Activated CD8-positive, alpha-beta T cell treated with anti-CD3 and anti-CD28 coated beads for 36 hours (primary cell): ENCODE data around the gene MREG. TPM values are rescaled to one million over a fixed set of nuclear protein-coding genes. Genes with fewer than 3 reads are reported as not detected.

Experiments
- ATAC-seq: fragments of 200-7000 bp; cut with Tn5 transposase; one replicate; pipeline ENCODE4 v1.10.0; 2021; ENCODE audit warnings: mild to moderate bottlenecking, moderate library complexity
- CTCF ChIA-PET: fragments of 350-600 bp; sonication (Branson Sonifier 250); formaldehyde crosslinking; loops from one replicate; lab custom pipeline; 2021; ENCODE audit warnings: antibody characterized with exemption; lab: Charles Lee
- POLR2A ChIA-PET: fragments of 350-600 bp; sonication (Branson Sonifier 250); formaldehyde crosslinking; loops from one replicate; lab custom pipeline; 2021; ENCODE audit warnings: antibody characterized with exemption; lab: Charles Lee
- DNase-seq: peaks from one replicate; pipeline ENCODE4 v3.0.0-alpha.2; 2020
- H3K27ac Mint-ChIP-seq: one replicate; pipeline ENCODE4 v1.8.0; 2021; ENCODE audit warnings: mild to moderate bottlenecking, mixed read lengths
- H3K27me3 Mint-ChIP-seq: one replicate; pipeline ENCODE4 v1.8.0; 2021; ENCODE audit warnings: mixed read lengths
- H3K36me3 Mint-ChIP-seq: one replicate; pipeline ENCODE4 v1.8.0; 2021; ENCODE audit warnings: low read depth, mixed read lengths
- H3K4me1 Mint-ChIP-seq: one replicate; pipeline ENCODE4 v1.8.0; 2021; ENCODE audit warnings: low read depth, mixed read lengths
- H3K4me3 Mint-ChIP-seq: one replicate; pipeline ENCODE4 v1.8.0; 2021; ENCODE audit warnings: mild to moderate bottlenecking, moderate library complexity, mixed read lengths
- H3K9me3 Mint-ChIP-seq: one replicate; pipeline ENCODE4 v1.8.0; 2021; ENCODE audit warnings: mixed read lengths
- CTCF ChIP-seq: fragments of 200-600 bp; IDR thresholded peaks from one replicate; pipeline ENCODE4 v1.8.0; 2022; ENCODE audit warnings: antibody characterized with exemption, mild to moderate bottlenecking
- intact Hi-C: fragments of 100-400 bp; cut with micrococcal nuclease; formaldehyde crosslinking; loops from one replicate; pipeline ENCODE4 v1.10.0; 2022
- total RNA-seq, 2 experiments: library from RNA; stranded (reverse); gene quantifications; one replicate each; pipeline ENCODE4 v1.2.3, GENCODE V29; 2021

MREG gene
- total RNA-seq, 2 experiments from 2014 or later: 8.0 to 10.9 TPM

- no peak overlapping the region for H3K27ac Mint-ChIP-seq
- no peak for TF ChIP-seq CTCF
- no peak overlapping the region for H3K4me3 Mint-ChIP-seq
- ATAC-seq (peak; percentile 79), DNase-seq (peak; percentile 37)
- intact Hi-C loops: no loop called here
- ChIA-PET POLR2A (no interaction called here), CTCF (no interaction called here)
- H3K36me3 Mint-ChIP-seq: peaks cover 18% of the 10 kb centered on the region
- H3K9me3 Mint-ChIP-seq: peaks cover 9% of the 10 kb centered on the region
- peaks cover 18% of the 10 kb centered on the region for H3K4me1 Mint-ChIP-seq
- no peaks in the 10 kb centered on the region for H3K27me3 Mint-ChIP-seq
Observed at GRCh38 chr2:215982465-215982875, 30.9 kb downstream of the MREG start.

- Mint-ChIP-seq H3K27me3 (no peaks in the 10 kb centered on the region), H3K4me3 (no peak overlapping the region), H3K9me3 (peaks cover 4% of the 10 kb centered on the region), H3K36me3 (peaks cover 10% of the 10 kb centered on the region), H3K27ac (no peak overlapping the region), H3K4me1 (peaks cover 20% of the 10 kb centered on the region)
- ChIA-PET POLR2A (no interaction called here), CTCF (no interaction called here)
- no peak for ATAC-seq
- intact Hi-C loops: no loop called here
- TF ChIP-seq CTCF: no peak
- no peak for DNase-seq
Observed at GRCh38 chr2:215981115-215981514, 32.2 kb downstream of the MREG start.

GRCh38 chr2:215979620-215980019 lies 33.7 kb downstream of the MREG start:
- DNase-seq (no peak), ATAC-seq (peak; percentile 91)
- CTCF ChIA-PET: interaction anchor here (1.0 kb wide), 1 partner anchor 14 kb away, joined by 3 read pairs; no protein-coding TSS in a partner anchor
- Mint-ChIP-seq H3K9me3 (peaks cover 4% of the 10 kb centered on the region), H3K27ac (no peak overlapping the region), H3K36me3 (peaks cover 6% of the 10 kb centered on the region), H3K27me3 (no peaks in the 10 kb centered on the region), H3K4me3 (no peak overlapping the region), H3K4me1 (peaks cover 20% of the 10 kb centered on the region)
- no peak for TF ChIP-seq CTCF
- POLR2A ChIA-PET: interaction anchor here (0.6 kb wide), 1 partner anchor 647 kb away, joined by 3 read pairs; no protein-coding TSS in a partner anchor
- intact Hi-C loops: no loop called here

GRCh38 chr2:215974700-215975429 lies 38.5 kb downstream of the MREG start:
- no peak for TF ChIP-seq CTCF
- H3K27ac Mint-ChIP-seq: no peak overlapping the region
- no peaks in the 10 kb centered on the region for H3K27me3 Mint-ChIP-seq
- peaks cover 27% of the 10 kb centered on the region for H3K4me1 Mint-ChIP-seq
- ChIA-PET CTCF (interaction anchor here (1.5 kb wide), 1 partner anchor 47 kb away, joined by 4 read pairs; no protein-coding TSS in a partner anchor), POLR2A (no interaction called here)
- DNase-seq (no peak), ATAC-seq (no peak)
- peaks cover 3% of the 10 kb centered on the region for H3K9me3 Mint-ChIP-seq
- H3K4me3 Mint-ChIP-seq: no peak overlapping the region
- intact Hi-C loops: no loop called here
- H3K36me3 Mint-ChIP-seq: peaks cover 11% of the 10 kb centered on the region

GRCh38 chr2:215973954-215974699 lies 39.2 kb downstream of the MREG start:
- CTCF ChIA-PET: no interaction called here
- ATAC-seq (no peak), DNase-seq (no peak)
- POLR2A ChIA-PET: no interaction called here
- no peak for TF ChIP-seq CTCF
- H3K27ac Mint-ChIP-seq: no peak overlapping the region
- H3K4me1 Mint-ChIP-seq: peaks cover 22% of the 10 kb centered on the region
- H3K27me3 Mint-ChIP-seq: no peaks in the 10 kb centered on the region
- H3K36me3 Mint-ChIP-seq: peaks cover 11% of the 10 kb centered on the region
- intact Hi-C loops: no loop called here
- H3K4me3 Mint-ChIP-seq: no peak overlapping the region
- H3K9me3 Mint-ChIP-seq: peaks cover 3% of the 10 kb centered on the region
